Ishikawa (cell line): Measurements from ENCODE around the gene SLC45A1.

ENCODE experiments used
- CEBPB ChIP-seq: IDR thresholded peaks from 2 replicates; pipeline ENCODE4 v1.6.1; 2012
- CREB1 ChIP-seq: IDR thresholded peaks from 2 replicates; pipeline ENCODE4 v1.6.1; 2012; ENCODE audit warnings: low read depth
- EGR1 ChIP-seq: IDR thresholded peaks from 2 replicates; pipeline ENCODE4 v1.6.1; 2012
- EP300 ChIP-seq: IDR thresholded peaks from 2 replicates; pipeline ENCODE4 v1.6.1; 2012; ENCODE audit warnings: borderline replicate concordance
- FOXM1 ChIP-seq: IDR thresholded peaks from 2 replicates; pipeline ENCODE4 v1.6.1; 2012; ENCODE audit warnings: low read depth, borderline replicate concordance
- MAX ChIP-seq: IDR thresholded peaks from 2 replicates; pipeline ENCODE4 v1.6.1; 2012
- NFIC ChIP-seq: IDR thresholded peaks from 2 replicates; pipeline ENCODE4 v1.6.1; 2012
- RAD21 ChIP-seq: IDR thresholded peaks from 2 replicates; pipeline ENCODE4 v1.6.1; 2012; ENCODE audit warnings: low read depth
- REST ChIP-seq: IDR thresholded peaks from 2 replicates; pipeline ENCODE4 v1.6.1; 2012; ENCODE audit warnings: low read depth, mild to moderate bottlenecking
- TAF1 ChIP-seq: IDR thresholded peaks from 2 replicates; pipeline ENCODE4 v1.6.1; 2012; ENCODE audit warnings: low read depth, mild to moderate bottlenecking
- TCF12 ChIP-seq: IDR thresholded peaks from 2 replicates; pipeline ENCODE4 v1.6.1; 2012; ENCODE audit warnings: low read depth
- TEAD4 ChIP-seq: IDR thresholded peaks from 2 replicates; pipeline ENCODE4 v1.6.1; 2012
- USF1 ChIP-seq: IDR thresholded peaks from 2 replicates; pipeline ENCODE4 v1.6.1; 2012
- YY1 ChIP-seq: IDR thresholded peaks from 2 replicates; pipeline ENCODE4 v1.6.1; 2012; ENCODE audit warnings: low read depth
- ZBTB7A ChIP-seq: IDR thresholded peaks from 2 replicates; pipeline ENCODE4 v1.6.1; 2012; ENCODE audit warnings: low read depth

Gene SLC45A1

GRCh38 chr1:8374356-8374755 lies 56.4 kb downstream of the SLC45A1 start:
- TF ChIP-seq CREB1 (no peak), EGR1 (no peak), NFIC (no peak), TAF1 (no peak), TEAD4 (no peak), RAD21 (no peak), EP300 (no peak), FOXM1 (no peak), CEBPB (no peak), ZBTB7A (no peak), YY1 (no peak), MAX (no peak), USF1 (no peak), REST (no peak), TCF12 (no peak)

- TF ChIP-seq ZBTB7A (no peak), RAD21 (peak; percentile 51), YY1 (no peak)
Observed at GRCh38 chr1:8374812-8375211, 56.9 kb downstream of the SLC45A1 start.

GRCh38 chr1:8376358-8376840 lies 58.5 kb downstream of the SLC45A1 start:
- TF ChIP-seq TCF12 = no peak
- TF ChIP-seq ZBTB7A = no peak
- TF ChIP-seq TEAD4 = no peak
- TF ChIP-seq RAD21 = no peak
- TF ChIP-seq YY1 = no peak
- no peak for TF ChIP-seq EP300

GRCh38 chr1:8377271-8377981 lies 59.5 kb downstream of the SLC45A1 start:
- TF ChIP-seq EGR1 (no peak), TAF1 (no peak), TEAD4 (no peak), REST (no peak), ZBTB7A (no peak), CREB1 (no peak), USF1 (no peak), TCF12 (no peak), RAD21 (no peak), MAX (no peak), NFIC (no peak), EP300 (no peak), CEBPB (no peak), YY1 (no peak), FOXM1 (no peak)

- no peak for TF ChIP-seq ZBTB7A
- no peak for TF ChIP-seq RAD21
Observed at GRCh38 chr1:8378178-8378577, 60.3 kb downstream of the SLC45A1 start.

- TF ChIP-seq ZBTB7A (no peak), CEBPB (no peak), EGR1 (no peak), NFIC (no peak), YY1 (no peak), TCF12 (no peak), REST (no peak), TEAD4 (no peak), USF1 (no peak), CREB1 (no peak), EP300 (no peak), TAF1 (no peak), MAX (no peak)
Observed at GRCh38 chr1:8378981-8379470, 61.1 kb downstream of the SLC45A1 start.
